Measurements from ENCODE around the gene DENND4C.
"Not testable (repeated sequence)": the region's sequence is repeated elsewhere in the genome, so short reads cannot be mapped to it uniquely, and the experiment has no call there.

Gene DENND4C

GRCh38 chr9:19186232-19186631, 44.3 kb upstream of the DENND4C start:
- Histone ChIP-seq H3K36me3 (no peaks in the 10 kb centered on the region), H3K9me3 (ENCODE audit: severe bottlenecking) (no peaks in the 10 kb centered on the region), H3K4me3 (ENCODE audit: low read depth, low read length) (no peak overlapping the region), H3K27me3 (ENCODE audit: insufficient read depth, low read depth, severe bottlenecking) (no peaks in the 10 kb centered on the region), H3K27ac (no peak overlapping the region)
- DNase-seq = no peak
- TF ChIP-seq, protein P1, sequence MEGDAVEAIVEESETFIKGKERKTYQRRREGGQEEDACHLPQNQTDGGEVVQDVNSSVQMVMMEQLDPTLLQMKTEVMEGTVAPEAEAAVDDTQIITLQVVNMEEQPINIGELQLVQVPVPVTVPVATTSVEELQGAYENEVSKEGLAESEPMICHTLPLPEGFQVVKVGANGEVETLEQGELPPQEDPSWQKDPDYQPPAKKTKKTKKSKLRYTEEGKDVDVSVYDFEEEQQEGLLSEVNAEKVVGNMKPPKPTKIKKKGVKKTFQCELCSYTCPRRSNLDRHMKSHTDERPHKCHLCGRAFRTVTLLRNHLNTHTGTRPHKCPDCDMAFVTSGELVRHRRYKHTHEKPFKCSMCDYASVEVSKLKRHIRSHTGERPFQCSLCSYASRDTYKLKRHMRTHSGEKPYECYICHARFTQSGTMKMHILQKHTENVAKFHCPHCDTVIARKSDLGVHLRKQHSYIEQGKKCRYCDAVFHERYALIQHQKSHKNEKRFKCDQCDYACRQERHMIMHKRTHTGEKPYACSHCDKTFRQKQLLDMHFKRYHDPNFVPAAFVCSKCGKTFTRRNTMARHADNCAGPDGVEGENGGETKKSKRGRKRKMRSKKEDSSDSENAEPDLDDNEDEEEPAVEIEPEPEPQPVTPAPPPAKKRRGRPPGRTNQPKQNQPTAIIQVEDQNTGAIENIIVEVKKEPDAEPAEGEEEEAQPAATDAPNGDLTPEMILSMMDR (IDR thresholded peaks at IDR 0.05; ENCODE audit: low read depth, low read length) = no peak

DNA sequence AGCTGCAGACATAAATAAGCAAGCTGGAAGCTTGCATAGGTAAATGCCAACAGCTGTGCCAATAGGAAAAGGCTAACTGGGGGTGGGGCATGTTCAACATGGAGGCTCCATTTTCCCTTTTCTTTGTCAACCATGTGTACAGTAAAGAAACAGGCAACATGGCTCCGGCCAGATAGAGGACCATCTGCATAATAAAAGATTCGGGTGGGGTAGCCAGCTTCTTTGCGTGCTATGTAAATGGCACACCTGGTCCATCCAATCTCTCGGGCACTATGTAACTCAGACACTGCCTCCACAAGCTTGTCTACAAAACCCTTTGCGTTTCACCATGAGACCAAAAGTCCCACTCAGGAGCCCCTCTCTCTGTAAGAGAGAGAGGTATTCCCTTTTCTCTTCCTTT, 41.7 kb upstream of the DENND4C start:
- Histone ChIP-seq H3K27me3 (ENCODE audit: insufficient read depth, low read depth, severe bottlenecking) (no peaks in the 10 kb centered on the region), H3K4me3 (ENCODE audit: low read depth, low read length) (no peak overlapping the region), H3K9me3 (ENCODE audit: severe bottlenecking) (no peaks in the 10 kb centered on the region), H3K36me3 (no peaks in the 10 kb centered on the region), H3K27ac (no peak overlapping the region)
- TF ChIP-seq, protein P1 (IDR thresholded peaks at IDR 0.05; ENCODE audit: low read depth, low read length) = no peak
- DNase-seq = no peak

- Histone ChIP-seq H3K9me3 (ENCODE audit: severe bottlenecking) (no peaks in the 10 kb centered on the region), H3K4me3 (ENCODE audit: low read depth, low read length) (no peak overlapping the region), H3K27ac (no peak overlapping the region), H3K36me3 (no peaks in the 10 kb centered on the region), H3K27me3 (ENCODE audit: insufficient read depth, low read depth, severe bottlenecking) (no peaks in the 10 kb centered on the region)
- no peak for DNase-seq
- TF ChIP-seq, protein P1 (IDR thresholded peaks at IDR 0.05; ENCODE audit: low read depth, low read length) = no peak
Observed at GRCh38 chr9:19192202-19193028, 38.1 kb upstream of the DENND4C start.

GRCh38 chr9:19193029-19193324, 37.5 kb upstream of the DENND4C start:
- TF ChIP-seq, protein P1 (IDR thresholded peaks at IDR 0.05; ENCODE audit: low read depth, low read length) = no peak
- Histone ChIP-seq H3K9me3 (ENCODE audit: severe bottlenecking) (no peaks in the 10 kb centered on the region), H3K4me3 (ENCODE audit: low read depth, low read length) (no peak overlapping the region), H3K27ac (no peak overlapping the region), H3K36me3 (no peaks in the 10 kb centered on the region), H3K27me3 (ENCODE audit: insufficient read depth, low read depth, severe bottlenecking) (no peaks in the 10 kb centered on the region)
- DNase-seq = no peak

- not testable (repeated sequence) for H3K36me3 ChIP-seq; DNase-seq; H3K27me3 ChIP-seq (ENCODE audit: insufficient read depth, low read depth, severe bottlenecking); H3K9me3 ChIP-seq (ENCODE audit: severe bottlenecking); H3K4me3 ChIP-seq (ENCODE audit: low read depth, low read length); H3K27ac ChIP-seq
Observed at GRCh38 chr9:19193358-19193973, 37.0 kb upstream of the DENND4C start.

DNA sequence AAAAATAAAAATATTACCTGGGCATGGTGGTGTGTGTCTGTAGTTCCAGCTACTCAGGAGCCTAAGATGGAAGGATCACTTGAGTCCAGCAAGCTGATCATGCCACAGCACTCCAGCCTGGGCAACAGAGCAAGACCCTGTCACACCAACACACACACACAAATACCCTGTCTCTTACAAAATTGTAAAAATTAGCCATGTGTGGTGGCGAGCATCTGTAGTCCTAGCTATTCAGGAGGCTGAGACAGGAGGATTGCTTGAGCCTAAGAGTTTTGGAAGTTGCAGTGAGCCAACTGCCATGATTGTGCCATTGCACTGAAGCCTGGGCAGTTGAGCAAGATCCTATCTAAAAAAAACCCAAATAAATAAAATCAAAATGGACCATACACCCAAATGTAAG, 32.1 kb upstream of the DENND4C start:
- DNase-seq = no peak
- Histone ChIP-seq H3K27ac (no peak overlapping the region), H3K4me3 (ENCODE audit: low read depth, low read length) (no peak overlapping the region), H3K9me3 (ENCODE audit: severe bottlenecking) (no peaks in the 10 kb centered on the region), H3K36me3 (no peaks in the 10 kb centered on the region), H3K27me3 (ENCODE audit: insufficient read depth, low read depth, severe bottlenecking) (no peaks in the 10 kb centered on the region)
- TF ChIP-seq, protein P1 (IDR thresholded peaks at IDR 0.05; ENCODE audit: low read depth, low read length) = no peak
